HuH-7.5 (cell line): ENCODE data around the gene RIMKLA.

ENCODE experiments used
- DNase-seq: peaks from one replicate; pipeline ENCODE4 v3.0.0; 2011; ENCODE audit warnings: low spot score

Gene RIMKLA

DNA sequence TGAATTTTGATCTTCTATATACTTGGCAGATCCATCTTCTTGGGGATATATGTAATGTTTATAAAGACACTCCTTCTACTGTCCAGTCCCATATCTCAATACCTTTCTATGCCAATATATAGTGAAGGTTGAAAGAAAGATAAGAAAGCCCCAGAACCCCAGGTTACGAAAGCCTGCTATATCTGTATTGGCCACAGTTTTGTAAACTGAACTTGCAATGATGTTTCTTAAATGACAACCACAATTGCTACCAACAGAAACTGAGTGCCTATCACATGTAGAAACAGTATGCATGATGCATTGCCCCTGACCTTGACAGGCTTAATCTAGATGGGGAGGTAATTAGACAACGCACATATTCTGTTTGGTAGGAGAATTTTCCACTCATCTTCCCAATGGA, 7.8 kb upstream of the RIMKLA start:
- DNase-seq: no peak

DNA sequence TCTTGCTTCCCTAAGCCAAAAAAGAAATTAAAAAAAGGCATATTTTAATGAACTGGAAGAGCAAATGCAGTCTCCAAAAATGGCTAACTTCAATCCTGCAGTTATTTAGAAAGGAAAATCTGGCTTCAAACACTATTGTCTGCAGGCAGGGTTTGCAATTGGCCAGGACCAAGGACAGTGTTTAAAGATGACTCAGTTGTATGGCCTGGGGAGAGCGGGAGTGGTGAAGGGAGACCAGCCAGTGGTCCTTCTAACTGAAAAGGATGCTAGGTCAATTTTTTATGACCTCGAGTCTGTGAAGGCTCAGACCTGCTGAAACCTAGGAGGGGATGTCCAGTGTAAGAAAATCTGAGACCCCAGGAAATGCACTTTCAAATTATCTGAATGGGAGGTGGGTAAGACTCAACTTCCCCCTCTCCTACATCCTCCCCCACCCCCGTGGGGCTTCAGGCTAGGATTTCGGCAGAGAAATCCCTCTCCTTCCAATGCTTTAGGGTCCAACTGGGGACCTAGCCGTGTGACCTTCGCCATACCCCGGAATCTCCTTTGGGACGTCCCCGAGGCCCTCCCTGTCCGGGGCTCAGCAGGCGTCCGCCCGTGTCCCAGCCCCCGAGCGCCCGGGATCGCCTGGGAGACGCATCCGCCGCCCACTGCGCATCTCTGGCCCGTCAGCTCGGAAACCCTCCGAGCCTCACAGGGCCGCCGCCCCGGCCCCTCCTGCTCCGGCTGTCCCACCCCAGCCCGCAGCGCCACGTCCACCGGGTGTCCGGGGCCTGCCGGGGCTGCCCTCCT, 602 bp upstream of the RIMKLA start:
- peak; percentile 46 for DNase-seq

DNA sequence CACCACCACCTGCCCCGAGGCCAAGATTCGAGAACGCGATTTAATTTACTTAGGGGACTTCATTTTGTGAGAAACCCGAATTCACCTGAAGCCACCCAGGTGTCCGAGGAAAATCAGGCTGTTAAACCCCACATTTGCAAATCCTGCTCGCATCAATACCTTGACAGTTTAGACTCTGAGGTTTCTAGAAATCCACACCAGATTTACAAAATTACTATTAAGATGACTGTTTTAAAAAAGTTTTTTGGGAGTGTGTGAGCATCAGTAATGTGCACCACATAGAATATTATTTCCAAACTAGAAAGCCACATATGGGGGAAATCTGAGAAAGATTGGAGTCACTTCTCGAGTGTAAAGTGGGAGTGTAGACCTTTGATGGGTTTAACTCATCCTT, 685 bp downstream of the RIMKLA start:
- no peak for DNase-seq

DNA sequence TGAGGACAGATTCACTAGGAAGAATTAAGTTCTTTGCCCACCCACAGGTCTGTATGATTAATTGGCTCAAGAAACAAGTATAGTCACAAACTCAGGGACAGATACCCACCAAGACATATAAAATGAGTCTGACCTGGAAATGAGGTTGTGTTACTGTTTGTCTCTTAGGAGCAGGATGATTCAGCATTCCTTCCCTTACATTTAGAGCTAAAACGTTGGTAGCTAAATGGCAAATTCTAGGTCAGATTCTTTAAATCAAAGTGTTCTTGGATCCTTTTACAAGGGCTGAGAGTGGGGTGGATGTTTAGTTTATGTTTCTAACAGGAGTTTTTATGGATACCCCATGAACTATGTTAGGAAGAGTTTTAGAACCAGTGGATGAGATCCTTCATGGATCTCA, 4.7 kb downstream of the RIMKLA start:
- no peak for DNase-seq

DNA sequence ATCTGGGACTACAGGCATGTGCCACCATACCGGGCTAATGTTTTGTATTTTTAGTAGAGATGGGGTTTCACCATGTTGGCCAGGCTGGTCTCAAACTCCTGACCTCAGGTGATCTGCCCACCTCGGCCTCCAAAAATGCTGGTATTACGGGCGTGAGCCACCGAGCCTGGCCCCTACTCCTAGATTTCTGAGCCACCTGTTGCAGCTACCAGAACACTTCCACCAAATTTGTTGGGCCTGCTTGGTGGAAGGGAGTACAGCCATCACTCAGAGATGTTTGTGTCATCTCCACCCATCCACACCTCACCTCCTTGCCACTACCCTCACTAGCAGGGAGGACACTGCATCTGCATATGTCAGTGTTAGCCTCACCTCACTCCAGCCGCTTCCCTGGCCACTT, 5.5 kb downstream of the RIMKLA start:
- DNase-seq: no peak

DNA sequence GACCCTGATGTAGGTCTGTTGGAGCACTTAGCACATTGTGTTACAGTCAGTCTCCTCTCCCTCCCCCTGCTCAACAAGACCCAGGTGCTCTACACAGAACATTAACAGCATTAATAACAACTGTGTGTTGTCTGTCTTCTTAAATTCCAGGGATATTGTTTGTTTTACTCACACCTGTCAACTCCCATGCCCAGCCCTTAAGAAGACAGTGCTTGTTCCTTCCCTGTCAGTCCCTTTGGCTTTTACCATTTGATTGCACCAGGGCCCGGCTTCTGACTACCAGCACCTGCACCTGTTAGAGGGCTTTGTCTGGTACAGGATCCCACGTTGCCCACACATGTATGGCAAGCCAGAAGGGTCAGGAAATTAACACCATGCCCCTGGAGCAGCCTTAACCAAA, 11.7 kb downstream of the RIMKLA start:
- no peak for DNase-seq

DNA sequence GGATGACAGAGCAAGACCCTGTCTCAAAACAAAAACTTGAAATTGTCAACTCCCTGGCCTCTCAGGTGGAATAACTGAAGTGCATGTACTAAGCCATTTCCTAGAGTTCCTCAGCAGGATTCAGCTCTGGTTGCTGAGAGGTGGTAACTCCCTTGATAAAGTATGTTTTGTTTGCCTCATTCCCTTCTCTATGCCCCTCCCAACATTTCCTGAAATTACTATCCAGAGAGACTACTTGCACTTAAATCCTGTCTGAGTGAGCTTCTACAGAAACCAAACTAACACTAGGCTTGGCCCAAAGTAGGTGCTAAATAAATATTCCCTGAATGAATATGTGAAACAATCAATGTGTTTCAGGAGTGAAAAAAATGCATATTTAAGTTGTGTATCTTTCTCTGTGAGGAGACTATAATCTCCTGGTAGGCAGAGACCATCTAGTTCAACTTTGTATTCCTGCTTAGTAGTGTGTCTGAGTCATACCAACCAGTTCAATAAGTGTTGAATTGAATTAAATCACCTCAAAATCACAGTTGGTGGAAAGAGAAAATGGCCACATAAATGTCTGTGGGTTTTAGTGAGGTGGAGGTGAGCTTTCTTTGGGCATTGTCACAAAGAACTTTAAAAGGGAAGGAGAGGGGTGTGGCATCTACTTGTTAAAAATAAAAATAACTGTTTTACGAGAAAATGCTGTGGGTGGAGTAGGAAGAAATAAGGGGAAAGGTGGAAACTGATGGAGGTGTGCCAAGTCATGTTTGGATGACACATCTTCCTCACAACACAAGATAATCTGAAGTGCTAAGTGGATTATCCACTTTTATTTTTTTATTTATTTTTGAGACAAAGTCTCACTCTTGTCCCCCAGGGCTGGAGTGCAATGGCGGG, 12.6 kb downstream of the RIMKLA start:
- no peak for DNase-seq

DNA sequence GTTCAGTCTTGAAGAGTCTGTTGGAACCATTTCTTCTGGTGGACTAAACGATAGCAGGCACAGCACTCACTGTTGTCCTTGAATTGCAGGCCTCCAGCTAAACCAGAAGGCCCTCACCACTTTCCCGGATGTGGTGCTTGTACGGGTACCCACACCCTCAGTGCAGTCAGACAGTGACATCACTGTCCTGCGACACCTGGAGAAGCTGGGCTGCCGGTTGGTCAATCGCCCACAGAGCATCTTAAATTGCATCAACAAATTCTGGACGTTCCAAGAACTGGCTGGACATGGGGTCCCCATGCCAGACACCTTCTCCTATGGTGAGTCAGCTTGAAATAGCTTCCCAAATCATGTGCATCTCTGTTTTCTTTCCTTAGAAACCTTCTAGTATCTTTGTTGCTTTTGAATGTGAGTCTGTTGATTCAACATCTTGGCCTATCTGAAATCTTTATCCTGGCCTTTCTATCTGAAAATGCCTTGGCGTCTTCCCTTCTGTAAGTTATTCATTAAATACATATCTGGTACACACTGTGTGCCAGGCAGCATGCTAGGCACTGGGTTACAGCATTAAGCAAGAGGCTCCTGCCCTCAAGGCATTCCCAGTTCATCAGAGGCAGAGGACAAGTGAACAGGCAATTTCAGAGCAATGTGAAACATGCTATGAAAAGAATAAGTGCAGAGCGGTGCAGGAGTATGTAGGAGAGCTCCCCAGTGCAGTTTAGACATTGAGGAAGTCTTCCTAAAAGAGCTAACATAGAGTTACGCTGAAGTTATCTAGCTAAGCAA, 18.9 kb downstream of the RIMKLA start:
- no peak for DNase-seq

DNA sequence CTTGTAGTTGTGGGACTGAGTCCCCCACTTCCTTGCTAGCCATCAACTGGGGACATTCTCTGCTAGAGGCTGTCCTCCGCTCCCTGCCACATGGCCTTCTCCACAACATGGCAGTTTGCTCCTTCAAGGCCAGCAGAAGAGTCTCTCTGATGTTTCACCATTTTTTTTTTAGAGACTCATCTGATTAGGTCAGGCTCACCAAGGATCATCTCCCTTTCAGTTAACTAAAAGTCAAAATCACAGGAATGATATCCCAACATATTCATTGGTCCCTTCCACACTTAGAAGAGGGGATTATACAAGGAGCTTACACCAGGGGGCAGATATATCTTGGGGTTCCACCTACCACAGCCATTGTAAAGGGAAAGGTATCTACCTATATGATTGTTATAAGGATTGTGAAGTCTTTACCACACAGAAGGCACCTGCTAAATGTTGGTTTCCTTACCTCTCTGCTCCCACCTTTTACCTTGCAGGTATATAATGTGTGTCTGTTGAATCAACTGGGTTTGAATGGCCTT, 23.3 kb downstream of the RIMKLA start:
- no peak for DNase-seq

DNA sequence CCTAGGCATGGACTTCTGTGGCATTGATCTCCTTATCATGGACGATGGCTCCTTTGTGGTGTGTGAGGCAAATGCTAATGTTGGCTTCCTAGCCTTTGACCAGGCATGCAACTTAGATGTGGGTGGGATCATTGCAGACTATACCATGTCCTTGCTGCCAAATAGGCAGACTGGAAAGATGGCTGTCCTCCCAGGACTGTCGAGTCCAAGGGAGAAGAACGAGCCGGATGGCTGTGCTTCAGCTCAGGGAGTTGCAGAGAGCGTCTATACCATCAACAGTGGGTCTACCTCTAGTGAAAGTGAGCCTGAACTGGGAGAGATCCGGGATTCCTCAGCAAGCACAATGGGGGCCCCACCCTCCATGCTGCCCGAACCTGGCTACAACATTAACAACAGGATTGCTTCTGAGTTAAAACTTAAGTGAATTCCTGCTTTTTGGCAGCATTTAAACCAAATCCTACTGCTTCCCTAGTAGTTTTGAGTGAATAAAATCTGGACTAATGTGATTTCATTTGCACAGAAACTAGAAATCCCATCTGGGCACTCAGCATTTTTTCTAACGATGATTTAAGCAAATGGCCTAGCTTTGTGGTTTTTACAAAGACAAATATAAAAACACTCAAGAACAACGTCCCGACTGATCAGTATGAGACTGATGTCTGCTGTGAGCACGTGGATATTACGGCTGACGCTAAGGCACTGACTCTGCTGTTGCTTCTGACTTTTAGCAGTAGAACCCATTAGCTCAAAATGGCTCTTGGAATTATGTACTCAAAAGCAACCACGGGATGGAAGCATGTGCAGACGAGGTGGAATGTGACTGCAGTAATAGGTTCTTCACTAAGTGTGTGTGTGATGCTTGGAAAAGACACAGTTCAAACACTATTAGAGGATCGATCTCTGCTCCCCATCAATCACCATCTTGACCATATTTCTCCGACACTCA, 34.2 kb downstream of the RIMKLA start:
- no peak for DNase-seq

DNA sequence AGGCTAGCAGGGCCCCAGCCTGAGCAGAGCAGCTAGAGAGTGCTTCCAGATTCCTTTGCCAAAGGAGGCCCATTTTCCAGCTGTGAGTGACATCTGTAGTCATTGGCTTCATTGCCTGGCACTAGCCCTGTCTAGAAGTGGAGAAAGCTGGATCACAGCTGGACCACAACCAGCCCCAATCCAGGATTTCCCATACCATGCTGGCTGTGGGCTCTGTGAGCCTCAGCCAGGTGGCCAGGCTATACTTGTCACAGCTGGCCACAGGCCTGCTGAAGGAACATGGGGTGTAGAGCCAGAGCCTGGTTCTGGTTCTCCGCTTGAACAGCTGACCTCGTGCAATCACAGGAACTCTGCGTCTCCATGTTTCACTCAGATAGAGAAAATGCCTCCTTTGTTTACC, 36.6 kb downstream of the RIMKLA start:
- DNase-seq: no peak

DNA sequence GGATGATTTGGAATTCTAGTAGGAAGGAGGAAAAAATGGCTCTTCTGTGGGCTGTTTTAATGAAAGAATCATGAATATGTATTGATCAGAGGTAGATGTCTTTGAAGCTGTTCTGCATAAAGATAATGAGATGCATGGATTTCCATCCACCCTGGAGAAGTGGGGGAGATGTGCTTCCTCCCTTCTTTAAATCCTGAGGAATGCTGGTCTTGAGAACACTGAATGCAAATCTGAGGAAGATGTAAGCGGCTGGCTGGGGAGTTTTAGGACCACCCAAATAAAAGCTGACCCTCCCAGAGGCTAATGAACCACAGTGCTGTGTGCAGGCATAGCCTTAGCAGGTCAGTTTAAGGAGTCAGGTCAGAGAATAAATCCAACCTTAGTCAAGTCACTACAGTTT, 37.9 kb downstream of the RIMKLA start:
- DNase-seq: no peak

DNA sequence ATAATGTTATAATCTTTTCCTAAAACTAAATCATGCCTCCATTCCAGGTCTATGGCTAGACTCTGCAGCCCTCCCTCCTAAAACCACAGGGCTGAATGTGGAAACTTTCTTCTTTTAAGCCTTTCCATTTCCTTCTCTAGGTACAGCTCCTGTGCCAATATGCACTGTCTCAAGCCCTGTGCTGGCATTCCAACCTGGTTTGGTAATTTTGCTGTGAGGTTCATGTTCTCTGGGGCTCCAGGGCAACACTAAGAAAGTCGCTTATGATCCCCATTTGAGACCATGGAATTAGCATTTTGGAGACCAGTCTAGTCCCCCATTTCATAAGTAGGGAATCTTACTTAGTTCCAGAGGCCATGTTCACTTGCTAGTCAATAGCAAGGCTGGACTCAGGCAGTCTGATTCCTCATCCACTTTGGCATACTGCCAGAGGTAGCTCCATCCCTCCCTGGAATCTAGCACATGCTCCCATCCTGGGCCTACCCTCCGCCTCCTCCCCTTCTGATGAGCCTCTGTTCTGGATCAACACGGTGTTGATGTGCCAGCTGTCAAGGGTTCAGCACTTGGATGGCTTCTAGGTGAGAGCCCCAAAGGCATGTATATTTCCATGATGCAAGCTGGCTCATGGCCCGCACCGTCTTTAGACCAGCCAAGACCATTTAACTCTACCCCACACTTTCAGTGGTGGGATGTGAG, 38.7 kb downstream of the RIMKLA start:
- DNase-seq: no peak

DNA sequence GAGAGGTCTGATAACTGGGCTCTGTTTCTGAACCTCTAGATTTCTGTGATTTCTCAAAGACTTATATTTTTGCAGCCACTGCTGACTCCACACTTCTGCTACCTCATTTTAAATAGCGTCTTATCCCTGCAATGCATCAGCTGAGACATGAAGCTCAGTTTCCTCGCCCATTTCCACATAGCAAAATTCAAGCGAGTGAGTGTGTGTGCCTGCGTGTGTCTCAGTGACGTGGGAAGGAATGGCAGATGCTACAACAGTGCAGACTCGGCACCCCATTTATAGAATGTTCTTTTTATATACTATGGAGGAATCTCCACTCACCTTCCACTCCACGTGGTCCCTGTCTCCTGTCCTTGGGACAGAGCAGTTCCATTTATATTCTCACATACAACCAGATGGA, 39.5 kb downstream of the RIMKLA start:
- DNase-seq: no peak

DNA sequence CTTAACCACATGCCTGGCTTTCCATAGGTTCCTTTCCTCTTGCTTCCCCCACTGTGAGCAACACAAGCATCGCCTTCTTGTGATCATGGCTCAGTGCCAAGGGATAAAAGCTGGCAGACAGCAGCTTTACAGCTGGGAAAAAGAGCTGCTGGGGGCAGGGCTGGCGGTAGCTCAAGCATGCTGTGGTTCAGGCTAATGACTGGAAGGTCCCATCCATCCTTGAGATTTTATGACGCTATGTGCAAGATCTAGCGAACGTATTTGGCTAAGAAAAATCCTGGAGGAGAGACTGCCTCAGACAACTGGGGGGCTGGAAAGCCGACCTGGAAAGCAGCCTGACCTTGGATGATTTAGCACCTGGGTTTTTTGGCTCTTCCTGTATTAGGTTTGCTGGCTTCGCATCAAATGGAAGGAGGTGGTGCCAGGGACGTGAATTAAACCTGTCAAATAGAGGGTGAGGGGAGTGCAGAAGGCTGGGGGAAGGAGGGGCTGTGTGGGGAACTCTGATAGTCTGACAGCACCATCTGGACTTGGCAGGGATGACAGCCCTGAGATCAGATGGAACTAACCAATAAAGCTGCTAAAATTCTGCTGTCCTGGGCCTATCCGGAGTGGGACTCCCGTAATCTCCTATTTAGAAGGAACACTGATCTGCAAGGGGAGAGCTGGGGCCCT, 40.5 kb downstream of the RIMKLA start:
- no peak for DNase-seq

DNA sequence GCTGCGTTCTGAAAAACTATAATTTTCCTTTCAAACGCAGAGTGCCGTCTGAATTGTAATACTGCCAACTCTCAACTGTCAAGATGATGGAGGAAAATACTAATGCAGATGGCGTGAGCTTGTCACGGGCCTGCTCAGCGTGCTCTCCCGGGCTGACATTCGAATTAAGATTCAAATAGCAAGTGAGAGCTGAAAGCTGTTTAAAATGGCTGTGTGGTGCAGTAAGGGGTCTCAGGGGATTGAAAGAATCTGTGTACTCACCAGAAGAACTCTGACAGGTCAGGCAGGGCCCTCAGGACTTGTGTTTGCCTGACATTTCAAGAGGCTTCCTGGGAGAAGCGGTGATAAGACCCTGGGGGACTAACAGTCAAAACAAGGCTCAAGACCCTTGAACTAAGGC, 42.1 kb downstream of the RIMKLA start:
- no peak for DNase-seq

DNA sequence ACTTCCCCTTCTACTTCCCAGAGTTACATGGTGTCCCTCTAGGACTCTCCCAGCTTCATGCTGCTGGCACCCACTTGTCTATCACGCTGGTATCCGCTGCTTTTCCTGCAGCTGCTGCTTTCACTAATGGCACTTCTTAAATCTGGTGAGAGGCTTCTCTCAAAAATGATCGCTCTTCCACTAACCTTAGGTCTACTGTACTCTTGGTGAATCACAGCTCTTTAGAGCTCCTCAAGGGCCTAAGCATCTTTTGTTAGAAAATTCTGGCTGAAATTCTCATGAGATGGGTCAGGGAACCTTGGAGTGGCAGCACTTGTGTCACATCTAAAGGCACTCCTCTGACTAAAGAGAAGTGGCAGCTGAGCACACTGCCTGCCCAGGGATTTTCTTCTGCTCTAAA, 43.1 kb downstream of the RIMKLA start:
- no peak for DNase-seq

DNA sequence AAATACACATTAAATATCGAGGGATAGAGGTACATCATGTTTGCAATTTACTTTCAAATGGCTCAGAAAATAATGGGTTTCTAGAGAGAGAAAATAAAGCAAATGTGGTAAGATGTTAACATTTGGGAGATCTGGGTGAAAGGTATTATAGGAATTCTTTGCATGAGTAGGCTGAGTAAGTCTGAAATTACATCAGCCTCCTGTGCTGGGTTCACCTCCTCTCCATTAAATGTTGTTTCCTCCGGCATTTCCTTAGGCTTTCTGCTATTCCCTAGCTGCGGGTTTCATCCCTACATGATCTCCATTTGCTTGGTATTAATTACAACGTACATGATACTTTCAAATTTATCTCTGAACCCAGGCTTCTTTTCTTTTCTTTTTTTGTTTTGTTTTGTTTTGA, 43.6 kb downstream of the RIMKLA start:
- DNase-seq: no peak

DNA sequence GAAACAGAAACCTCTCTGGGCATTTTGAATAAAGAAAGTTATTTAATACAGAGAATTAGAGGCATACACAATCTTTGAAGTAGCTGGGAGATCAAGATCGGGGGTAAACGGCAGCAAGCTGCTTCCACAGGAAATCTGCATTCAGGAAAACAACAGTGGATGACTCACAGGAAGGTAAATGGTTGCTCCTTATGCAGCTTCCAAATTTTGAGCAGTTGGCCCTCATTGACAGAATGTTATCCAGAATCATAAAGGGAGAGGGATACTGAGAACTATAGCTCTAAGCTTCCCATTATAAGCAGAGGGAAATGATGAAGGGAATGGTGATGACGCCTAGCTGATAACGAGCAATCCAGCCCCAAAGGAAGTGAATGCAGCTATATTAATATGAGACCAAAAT, 46.6 kb downstream of the RIMKLA start:
- DNase-seq: no peak

DNA sequence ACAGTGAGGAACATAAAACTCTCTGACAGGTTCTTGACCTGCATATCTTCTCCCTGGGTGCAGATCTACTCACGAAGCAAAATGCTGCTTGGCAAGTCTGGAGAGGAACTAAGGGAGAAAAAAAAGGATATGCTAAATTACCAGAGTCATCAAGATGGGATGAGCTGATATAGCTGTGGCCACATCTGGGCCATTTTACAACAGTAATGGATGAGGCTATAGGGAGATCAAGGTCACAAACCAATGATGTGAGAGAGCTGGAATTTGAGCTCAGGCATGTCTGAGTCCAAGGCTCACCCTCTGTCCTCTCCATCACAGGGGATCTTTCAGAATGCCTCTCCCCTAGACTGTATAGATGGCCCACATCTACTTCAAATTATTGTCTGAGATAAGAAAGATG, 49.0 kb downstream of the RIMKLA start:
- DNase-seq: no peak
